Body of pancreas (tissue), 4 donors: ENCODE data around the gene ANKIB1.

Experiments
- POLR2A ChIP-seq, 3 donors: fragments of 450-650 bp; IDR thresholded peaks; one replicate each; pipeline ENCODE4 v1.6.1; 2016; ENCODE audit warnings: antibody characterized with exemption in 3 of 3, mild to moderate bottlenecking in 2 of 3
- TF ChIP-seq, protein P1 (sequence below), 7 experiments: fragments of 450-650 bp in 4 of 7; fragments of 200-600 bp in 3 of 7; sonication (generic) in 3 of 7; IDR thresholded peaks; one replicate each; pipeline ENCODE4 v1.5.1; 2016 to 2019; ENCODE audit warnings: antibody characterized with exemption in 7 of 7

DNA sequence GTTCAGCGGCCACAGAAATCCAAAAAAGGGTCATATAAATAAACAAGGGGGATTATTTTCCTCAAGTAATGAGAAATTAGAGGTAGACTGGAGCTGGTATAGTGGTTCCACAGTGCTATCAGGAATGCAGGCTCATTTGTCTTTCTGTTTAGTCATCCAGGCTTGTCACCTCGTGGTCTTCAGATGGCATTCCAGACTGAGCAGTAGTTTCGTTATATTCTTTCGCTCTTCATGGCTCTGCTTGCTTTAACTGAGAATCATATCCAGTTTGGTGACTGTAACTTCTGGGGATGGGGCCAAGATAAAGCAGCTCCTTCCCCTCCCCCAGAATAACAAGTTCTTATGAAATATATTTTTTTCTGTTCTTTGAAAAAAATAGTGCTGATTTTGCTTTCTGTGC lies 9.5 kb downstream of the ANKIB1 start:
- TF ChIP-seq, protein P1, sequence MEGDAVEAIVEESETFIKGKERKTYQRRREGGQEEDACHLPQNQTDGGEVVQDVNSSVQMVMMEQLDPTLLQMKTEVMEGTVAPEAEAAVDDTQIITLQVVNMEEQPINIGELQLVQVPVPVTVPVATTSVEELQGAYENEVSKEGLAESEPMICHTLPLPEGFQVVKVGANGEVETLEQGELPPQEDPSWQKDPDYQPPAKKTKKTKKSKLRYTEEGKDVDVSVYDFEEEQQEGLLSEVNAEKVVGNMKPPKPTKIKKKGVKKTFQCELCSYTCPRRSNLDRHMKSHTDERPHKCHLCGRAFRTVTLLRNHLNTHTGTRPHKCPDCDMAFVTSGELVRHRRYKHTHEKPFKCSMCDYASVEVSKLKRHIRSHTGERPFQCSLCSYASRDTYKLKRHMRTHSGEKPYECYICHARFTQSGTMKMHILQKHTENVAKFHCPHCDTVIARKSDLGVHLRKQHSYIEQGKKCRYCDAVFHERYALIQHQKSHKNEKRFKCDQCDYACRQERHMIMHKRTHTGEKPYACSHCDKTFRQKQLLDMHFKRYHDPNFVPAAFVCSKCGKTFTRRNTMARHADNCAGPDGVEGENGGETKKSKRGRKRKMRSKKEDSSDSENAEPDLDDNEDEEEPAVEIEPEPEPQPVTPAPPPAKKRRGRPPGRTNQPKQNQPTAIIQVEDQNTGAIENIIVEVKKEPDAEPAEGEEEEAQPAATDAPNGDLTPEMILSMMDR (IDR thresholded peaks at IDR 0.05): no peak
- no peak for TF ChIP-seq POLR2A (IDR thresholded peaks at IDR 0.05)
